NCI-H128 (cell line): Measurements from ENCODE around the gene POC1B.

Source experiments
- DNase-seq: peaks from one replicate; lab custom pipeline; 2025; ENCODE audit not compliant: unreplicated experiment; lab: John Stamatoyannopoulos, UW

The POC1B gene

GRCh38 chr12:89424389-89424788, 101.5 kb downstream of the POC1B start:
- DNase-seq, result no peak

DNA sequence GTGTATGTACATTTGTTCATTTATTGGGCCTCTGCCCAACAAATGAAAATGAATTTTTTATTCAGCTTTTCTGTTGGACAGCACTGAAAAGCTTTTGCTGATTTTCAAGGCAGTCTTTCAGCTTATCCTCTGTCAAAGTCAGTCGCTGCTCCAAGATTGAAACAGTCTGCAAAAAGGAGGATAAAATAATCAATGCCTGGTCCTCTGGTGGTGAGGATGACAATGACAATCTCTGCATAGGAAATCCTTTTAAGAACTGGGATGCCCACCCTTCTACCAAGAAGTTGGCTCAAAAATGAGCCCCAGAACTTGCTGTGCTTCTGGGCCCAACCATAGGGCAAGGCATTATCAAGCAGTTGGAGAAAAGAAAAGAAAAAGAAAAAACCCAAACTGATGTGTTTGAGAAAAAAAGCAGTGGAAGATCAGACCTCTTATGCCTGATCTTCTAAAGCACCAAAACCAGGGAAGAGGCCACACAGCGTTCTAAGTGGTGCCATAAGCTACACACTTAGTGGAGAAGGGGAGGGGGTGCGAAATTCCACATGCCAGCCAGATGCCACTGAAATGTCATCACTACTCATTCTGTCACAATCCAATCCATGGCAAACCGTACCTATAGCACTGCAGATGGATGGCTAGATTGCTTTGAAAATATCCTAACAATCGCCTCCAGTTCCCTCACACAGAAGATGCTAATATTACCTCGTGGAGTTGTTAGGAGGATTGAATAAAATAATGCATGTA, 104.6 kb downstream of the POC1B start:
- no peak for DNase-seq

DNA sequence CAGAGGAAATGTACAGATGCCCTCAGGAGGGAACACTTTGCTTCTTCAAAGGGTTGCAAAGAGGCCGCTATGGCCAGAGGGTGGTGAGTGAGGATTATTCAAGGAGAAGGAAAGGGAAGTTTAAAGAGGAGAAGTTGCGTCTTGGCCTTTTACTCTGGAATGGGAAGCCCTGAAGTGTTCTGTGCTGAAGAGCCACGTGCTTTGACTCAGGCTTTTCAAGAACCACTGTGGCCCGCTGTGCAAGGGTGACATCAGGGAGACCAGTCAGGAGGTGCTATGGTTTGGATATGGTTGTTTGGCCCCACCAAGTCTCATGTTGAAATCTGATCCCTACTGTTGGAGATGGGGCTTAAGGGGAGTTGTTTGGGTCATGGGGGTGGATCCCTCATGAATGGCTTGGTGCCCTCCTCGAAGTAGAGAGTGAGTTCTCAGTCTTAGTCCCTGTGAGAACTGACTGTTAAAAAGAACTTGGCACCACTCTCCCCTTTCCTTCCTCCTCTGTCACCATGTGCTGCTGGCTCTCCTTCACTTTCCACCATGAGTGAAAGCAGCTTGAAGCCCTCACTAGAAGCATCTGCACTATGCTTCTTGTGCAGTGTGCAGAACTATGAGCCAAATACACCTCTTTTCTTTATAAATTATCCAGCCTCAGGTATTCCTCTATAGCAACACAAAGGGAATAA, 107.5 kb downstream of the POC1B start:
- no peak for DNase-seq

GRCh38 chr12:89417246-89417977, 108.4 kb downstream of the POC1B start:
- no peak for DNase-seq

DNA sequence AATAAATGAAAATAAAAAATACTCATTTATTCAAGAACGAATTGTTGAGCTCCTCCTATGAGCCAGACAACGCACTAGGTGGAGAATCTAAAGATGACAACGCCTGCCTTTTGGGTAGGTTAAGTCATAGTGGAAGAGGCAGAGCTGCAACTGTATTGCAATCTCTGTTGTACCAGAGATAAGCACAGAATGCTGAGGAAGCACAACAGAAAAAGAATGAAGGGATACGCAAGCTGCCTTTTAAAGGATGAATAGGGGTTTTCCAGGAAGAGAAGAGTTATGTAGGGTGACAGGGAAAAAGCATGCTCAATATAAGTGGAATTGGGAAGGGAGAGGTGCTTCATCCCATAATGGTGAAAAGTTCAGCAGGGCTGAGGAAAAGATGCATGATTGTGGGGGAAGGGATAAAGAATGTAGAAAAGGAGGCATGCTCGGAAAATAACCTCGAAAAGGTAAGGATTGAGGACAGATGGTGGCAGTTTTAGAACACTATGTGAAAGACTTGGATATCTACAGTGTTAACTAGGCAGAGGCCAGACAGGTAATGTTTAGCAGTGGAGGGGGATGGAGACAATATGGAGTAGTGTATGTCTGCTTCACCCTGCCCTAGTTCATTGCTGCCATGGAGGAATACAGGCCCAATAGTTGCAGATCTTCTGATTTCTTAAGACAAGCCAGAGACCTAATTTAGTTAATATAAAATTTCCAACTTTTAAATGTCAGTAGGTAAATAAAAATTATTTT, 109.6 kb downstream of the POC1B start:
- no peak for DNase-seq

- DNase-seq, result no peak
These were observed 111.0 kb downstream of the POC1B start for GRCh38 chr12:89414851-89415250.

DNA sequence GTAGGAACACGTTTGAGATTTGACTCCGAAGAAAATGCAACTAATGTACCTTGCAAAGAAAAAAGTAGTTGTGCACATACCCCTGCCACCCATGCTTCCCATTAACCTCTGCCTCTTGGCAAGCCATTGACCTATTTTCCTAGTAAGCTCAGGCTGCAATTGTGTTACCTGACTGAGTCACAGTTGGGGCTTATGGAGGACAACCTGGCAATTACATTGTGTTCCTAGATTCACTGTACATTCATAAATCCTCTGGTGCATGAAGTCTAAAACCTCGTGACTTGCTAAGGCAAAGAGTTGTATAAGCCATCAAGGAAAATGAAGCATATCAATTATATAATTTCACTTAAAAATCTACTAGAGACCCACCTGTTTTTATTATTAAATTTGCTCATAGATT, 111.5 kb downstream of the POC1B start:
- no peak for DNase-seq

- DNase-seq, result no peak
These were observed 112.6 kb downstream of the POC1B start for GRCh38 chr12:89413234-89413633.

DNA sequence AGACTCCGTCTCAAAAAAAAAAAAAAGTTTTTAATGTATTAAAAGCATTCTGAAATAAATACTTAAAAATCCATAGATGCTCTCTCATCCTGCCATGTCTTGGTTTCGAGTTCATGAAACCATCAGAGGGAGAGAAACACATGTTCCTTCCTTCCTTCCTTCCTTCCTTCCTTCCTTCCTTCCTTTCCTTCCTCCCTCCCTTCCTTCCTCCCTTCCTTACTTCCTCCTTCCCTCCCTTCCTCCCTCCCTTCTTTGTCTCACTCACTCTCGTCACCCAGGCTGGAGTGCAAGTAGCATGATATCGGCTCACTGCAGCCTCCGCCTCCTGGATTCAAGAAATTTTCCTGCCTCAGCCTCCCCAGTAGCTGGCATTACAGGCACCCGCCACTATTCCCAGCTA, 113.2 kb downstream of the POC1B start:
- DNase-seq, result no peak

- DNase-seq, result no peak
These were observed 114.0 kb downstream of the POC1B start for GRCh38 chr12:89411846-89412245.

- DNase-seq, result no peak
These were observed 114.6 kb downstream of the POC1B start for GRCh38 chr12:89411234-89411633.

DNA sequence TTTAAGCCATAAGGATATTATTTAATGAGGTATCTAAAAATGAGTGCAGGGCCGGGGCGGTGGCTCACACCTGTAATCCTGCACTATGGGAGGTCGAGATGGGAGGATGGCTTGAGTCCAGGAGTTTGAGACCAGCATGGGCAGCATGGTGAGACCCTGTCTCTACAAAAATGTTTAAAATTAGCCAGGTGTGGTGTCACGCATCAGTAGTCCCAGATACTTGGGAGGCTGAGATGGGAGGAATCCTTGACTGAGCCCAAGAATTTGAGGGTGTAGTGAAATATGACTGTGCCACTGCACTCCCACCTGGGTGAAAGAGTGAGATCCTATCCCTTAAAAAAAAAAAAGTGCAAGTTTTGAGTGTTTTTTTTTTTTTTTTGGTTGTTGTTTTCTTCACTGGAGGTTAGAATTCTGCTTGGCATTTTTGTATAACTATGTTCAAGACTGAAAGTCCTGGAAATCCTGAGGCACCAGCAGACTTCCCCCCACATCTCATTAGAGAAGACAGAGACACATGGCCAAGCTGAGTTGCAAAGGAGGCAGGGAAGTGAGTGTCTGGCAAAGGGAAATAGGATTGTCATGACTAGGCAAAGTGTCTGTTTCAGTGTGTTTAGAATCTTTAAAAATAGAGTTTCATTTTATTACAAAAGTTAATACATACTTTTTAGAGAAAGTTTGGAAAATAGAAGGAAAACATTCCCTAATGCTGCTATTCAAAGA, 120.1 kb downstream of the POC1B start:
- DNase-seq, result no peak

GRCh38 chr12:89401433-89402058, 124.3 kb downstream of the POC1B start:
- DNase-seq, result no peak

GRCh38 chr12:89400415-89400814, 125.4 kb downstream of the POC1B start:
- DNase-seq, result no peak

- no peak for DNase-seq
These were observed 130.1 kb downstream of the POC1B start for GRCh38 chr12:89395712-89396111.

DNA sequence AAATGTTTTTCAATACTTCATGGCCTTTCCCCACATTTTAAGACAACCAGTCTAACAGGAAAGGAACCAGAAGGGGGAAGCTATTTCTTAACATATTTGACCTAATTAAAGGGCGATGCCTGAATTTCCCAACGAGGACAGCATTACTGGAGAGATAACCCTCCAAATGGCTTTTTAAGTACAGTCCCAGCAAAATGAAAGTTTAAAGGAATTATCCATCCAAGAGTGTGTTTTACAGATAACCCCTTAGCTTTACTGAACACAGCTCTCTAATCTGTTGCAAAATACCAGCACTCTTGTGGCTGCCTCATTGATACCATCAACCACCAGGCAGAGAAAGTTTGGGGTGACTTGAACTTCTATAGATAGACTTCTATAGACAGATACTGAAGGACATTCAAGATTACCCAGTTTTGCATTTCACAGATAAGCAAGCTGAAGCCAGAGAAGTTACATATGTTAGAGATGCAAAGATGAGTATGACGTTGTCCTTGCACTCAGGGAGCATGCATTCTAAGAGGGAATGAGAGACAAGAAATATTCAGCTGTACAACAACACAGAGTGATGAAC, 132.2 kb downstream of the POC1B start:
- no peak for DNase-seq

GRCh38 chr12:89392391-89392790, 133.5 kb downstream of the POC1B start:
- DNase-seq, result no peak

- no peak for DNase-seq
These were observed 134.0 kb downstream of the POC1B start for GRCh38 chr12:89391726-89392336.
